Effector CD4-positive, alpha-beta T cell (primary cell): ENCODE measurements around the gene TRPM3.
"Not testable (repeated sequence)": the region's sequence is repeated elsewhere in the genome, so short reads cannot be mapped to it uniquely, and the experiment has no call there.

Experiments
- DNase-seq: peaks from one replicate; pipeline ENCODE4 v3.0.0-alpha.2; 2020

TRPM3 gene

GRCh38 chr9:70994582-70994981 is 126.8 kb downstream of the TRPM3 start:
- no peak for DNase-seq

GRCh38 chr9:70988551-70988950 is 132.9 kb downstream of the TRPM3 start:
- no peak for DNase-seq

GRCh38 chr9:70987986-70988385 is 133.4 kb downstream of the TRPM3 start:
- no peak for DNase-seq

- no peak for DNase-seq
Measured at GRCh38 chr9:70986984-70987383, 134.4 kb downstream of the TRPM3 start.

- DNase-seq, result no peak
Measured at GRCh38 chr9:70983723-70984295, 137.6 kb downstream of the TRPM3 start.

GRCh38 chr9:70981312-70981711 is 140.1 kb downstream of the TRPM3 start:
- DNase-seq, result no peak

- DNase-seq, result no peak
Measured at GRCh38 chr9:70979966-70980365, 141.5 kb downstream of the TRPM3 start.

- no peak for DNase-seq
Measured at GRCh38 chr9:70978085-70978484, 143.3 kb downstream of the TRPM3 start.

GRCh38 chr9:70975821-70976220 is 145.6 kb downstream of the TRPM3 start:
- DNase-seq, result no peak

- DNase-seq, result no peak
Measured at GRCh38 chr9:70971723-70972122, 149.7 kb downstream of the TRPM3 start.

GRCh38 chr9:70966380-70966779 is 155.0 kb downstream of the TRPM3 start:
- DNase-seq, result not testable (repeated sequence)

- no peak for DNase-seq
Measured at GRCh38 chr9:70964861-70965260, 156.6 kb downstream of the TRPM3 start.

- no peak for DNase-seq
Measured at GRCh38 chr9:70963554-70963953, 157.9 kb downstream of the TRPM3 start.

GRCh38 chr9:70962761-70963440 is 158.5 kb downstream of the TRPM3 start:
- DNase-seq, result no peak

- no peak for DNase-seq
Measured at GRCh38 chr9:70959366-70959765, 162.1 kb downstream of the TRPM3 start.

- no peak for DNase-seq
Measured at GRCh38 chr9:70954596-70955143, 166.8 kb downstream of the TRPM3 start.

GRCh38 chr9:70954126-70954525 is 167.3 kb downstream of the TRPM3 start:
- DNase-seq, result no peak

- DNase-seq, result no peak
Measured at GRCh38 chr9:70951749-70952727, 169.4 kb downstream of the TRPM3 start.

GRCh38 chr9:70950270-70950669 is 171.2 kb downstream of the TRPM3 start:
- no peak for DNase-seq

GRCh38 chr9:70949239-70949638 is 172.2 kb downstream of the TRPM3 start:
- no peak for DNase-seq

- no peak for DNase-seq
Measured at GRCh38 chr9:70948744-70949143, 172.7 kb downstream of the TRPM3 start.

GRCh38 chr9:70947511-70947910 is 173.9 kb downstream of the TRPM3 start:
- DNase-seq, result no peak

GRCh38 chr9:70947086-70947485 is 174.3 kb downstream of the TRPM3 start:
- DNase-seq, result no peak
